A549 (cell line): Measurements from ENCODE around the gene CCDC183. TPM values are rescaled to one million over a fixed set of nuclear protein-coding genes. Genes with fewer than 3 reads are reported as not detected.

Source experiments
- ATAC-seq, 2 experiments: fragments of 200-7000 bp in 1 of 2; fragments of >200 bp in 1 of 2; cut with Nextera tagmentation in 1 of 2; cut with Tn5 transposase in 1 of 2; 3 replicates each; pipeline versions ENCODE4 v1.8.0 to v1.9.1; 2018 to 2020; ENCODE audit warnings: mild to moderate bottlenecking in 1 of 2, moderate library complexity in 1 of 2
- CTCF ChIA-PET: fragments of 300-600 bp; sonication (Branson Sonifier 250); formaldehyde crosslinking; extraction: SDS; loops from one replicate; lab custom pipeline; 2021; ENCODE audit warnings: antibody characterized with exemption, inconsistent platforms; lab: Yijun Ruan, JAX
- POLR2A ChIA-PET: fragments of 350-600 bp; formaldehyde crosslinking; extraction: SDS; loops from one replicate; lab custom pipeline; 2021; ENCODE audit warnings: antibody characterized with exemption, inconsistent platforms; lab: Yijun Ruan, JAX
- DNase-seq, 2 experiments: peaks; one replicate each; pipeline versions ENCODE4 v3.0.0 to v3.0.0-alpha.2; 2011 to 2016; ENCODE audit warnings: low read depth in 1 of 2, low spot score in 1 of 2
- FAIRE-seq: peaks from 2 replicates; lab custom pipeline; 2011; peaks lifted over from hg19 to GRCh38; lab: Jason Lieb, UNC
- H3K27ac ChIP-seq, 2 experiments: fragments of >200 bp; sonication (Bioruptor Twin); formaldehyde crosslinking; 3 replicates each; pipeline ENCODE4 v1.5.1; 2016 to 2017
- H3K4me1 ChIP-seq: fragments of >200 bp; sonication (Bioruptor Twin); formaldehyde crosslinking; 3 replicates; pipeline ENCODE4 v1.6.1; 2016
- H3K4me2 ChIP-seq: fragments of >200 bp; sonication (Bioruptor Twin); formaldehyde crosslinking; 3 replicates; pipeline ENCODE4 v1.6.1; 2016
- H3K4me3 ChIP-seq: fragments of >200 bp; sonication (Bioruptor Twin); formaldehyde crosslinking; 3 replicates; pipeline ENCODE4 v1.5.1; 2016
- H3K9me3 ChIP-seq: fragments of >200 bp; sonication (Bioruptor Twin); formaldehyde crosslinking; 3 replicates; pipeline ENCODE4 v1.6.1; 2016
- BCL3 ChIP-seq: fragments of >200 bp; sonication (Bioruptor Twin); formaldehyde crosslinking; IDR thresholded peaks from 3 replicates; pipeline ENCODE4 v1.6.1; 2016
- ELK1 ChIP-seq: fragments of 150-350 bp; IDR thresholded peaks from 2 replicates; pipeline ENCODE4 v1.6.1; 2014; ENCODE audit warnings: low read depth, mild to moderate bottlenecking, low read length
- ESRRA ChIP-seq: fragments of 150-350 bp; IDR thresholded peaks from 2 replicates; pipeline ENCODE4 v1.6.1; 2014; ENCODE audit warnings: mild to moderate bottlenecking, low read length, borderline replicate concordance
- JUN ChIP-seq, 2 experiments: fragments of >200 bp; sonication (Bioruptor Twin); formaldehyde crosslinking; IDR thresholded peaks; 2 replicates in 1 of 2; 3 replicates in 1 of 2; pipeline ENCODE4 v1.6.1; 2016 to 2017
- NFE2L2 ChIP-seq: fragments of 150-350 bp; conservative IDR thresholded peaks from 2 replicates; pipeline ENCODE4 v1.6.1; 2014; ENCODE audit warnings: low read length
- PBX3 ChIP-seq: IDR thresholded peaks from 2 replicates; pipeline ENCODE4 v1.6.1; 2012
- POLR2A ChIP-seq: IDR thresholded peaks from 2 replicates; pipeline ENCODE4 v1.6.1; 2012; ENCODE audit warnings: mild to moderate bottlenecking, low read length
- POLR2AphosphoS2 ChIP-seq: conservative IDR thresholded peaks from 2 replicates; pipeline ENCODE4 v1.6.1; 2012; ENCODE audit warnings: low read length, improper control_type of control experiment, inconsistent platforms
- RARB ChIP-seq: fragments of 250-450 bp; sonication (Bioruptor Pico); IDR thresholded peaks from 2 replicates; pipeline ENCODE4 v1.8.0; 2021; ENCODE audit warnings: mild to moderate bottlenecking, moderate library complexity
- TFCP2L1 ChIP-seq: fragments of 250-450 bp; sonication (Bioruptor Pico); IDR thresholded peaks from 2 replicates; pipeline ENCODE4 v1.5.0; 2021; ENCODE audit warnings: mild to moderate bottlenecking
- ZFP36 ChIP-seq: fragments of 450-650 bp; IDR thresholded peaks from 2 replicates; pipeline ENCODE4 v1.6.1; 2014; ENCODE audit warnings: borderline replicate concordance; ENCODE audit not compliant: partially characterized antibody
- WGBS: methylation state at CpG from one replicate; pipeline ENCODE4 v1.1.6; 2017; ENCODE audit errors: missing lambda C conversion rate; 5-methylcytosine and 5-hydroxymethylcytosine counted together
- polyA plus RNA-seq, 4 experiments: library from polyadenylated mRNA; depleted of rRNA in 3 of 4; stranded (reverse); fragments of >200 nt; fragmentation: RNase III in 1 of 4; extraction: RNeasy Plus Mini Kit Qiagen cat#74134 plus additional on column Dnase treatment in 1 of 4; gene quantifications; 2 replicates in 3 of 4; 3 replicates in 1 of 4; pipeline ENCODE4 v1.2.3, GENCODE V29; 2011 to 2017
- TF ChIP-seq, protein P1 (sequence below): fragments of >200 bp; sonication (Bioruptor Twin); formaldehyde crosslinking; IDR thresholded peaks from 2 replicates; pipeline ENCODE4 v1.6.1; 2016
- TF ChIP-seq, protein P2 (sequence below): IDR thresholded peaks from 2 replicates; pipeline ENCODE4 v1.6.1; 2012; ENCODE audit warnings: low read depth, borderline replicate concordance
- TF ChIP-seq, protein P3 (sequence below): fragments of >200 bp; sonication (Bioruptor Twin); formaldehyde crosslinking; IDR thresholded peaks from 3 replicates; pipeline ENCODE4 v1.5.1; 2016

The CCDC183 gene
- polyA plus RNA-seq, 2 of the 4 experiments (the other 2 are of a cell fraction): 0.90 to 1.4 TPM

GRCh38 chr9:136806631-136807201, 10.6 kb downstream of the CCDC183 start:
- CTCF ChIA-PET: interaction anchor here (0.6 to 9.9 kb wide), 13 partner anchors 12 to 430 kb away, joined by 3 to 110 read pairs (median 4); partner anchors contain the start of genes AJM1, RNF224 and TMEM141
- no peak for TF ChIP-seq PBX3
- TF ChIP-seq, protein P1, sequence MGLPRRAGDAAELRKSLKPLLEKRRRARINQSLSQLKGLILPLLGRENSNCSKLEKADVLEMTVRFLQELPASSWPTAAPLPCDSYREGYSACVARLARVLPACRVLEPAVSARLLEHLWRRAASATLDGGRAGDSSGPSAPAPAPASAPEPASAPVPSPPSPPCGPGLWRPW: no peak
- no peak for TF ChIP-seq TFCP2L1 (CRISPR knock-in tag)
- TF ChIP-seq ESRRA: no peak
- no peak for TF ChIP-seq ELK1
- peaks cover 24% of the 10 kb centered on the region for H3K4me1 ChIP-seq
- peak overlapping the region; percentile 95 to 98 for H3K27ac ChIP-seq
- FAIRE-seq: no peak
- POLR2A ChIA-PET: interaction anchor here (0.9 to 1.8 kb wide), 6 partner anchors 10 to 80 kb away, joined by 3 to 13 read pairs (median 4); no protein-coding TSS in a partner anchor
- DNase-seq: no peak
- WGBS: 89% methylated on average over 25 of the region's 25 CpGs
- peak overlapping the region; percentile 88 for H3K4me3 ChIP-seq
- peak overlapping the region; percentile 85 for H3K4me2 ChIP-seq
- no peaks in the 10 kb centered on the region for H3K9me3 ChIP-seq
- peak in 1 of 2 experiments; percentile 17; a peak in 3 of 6 replicates for ATAC-seq

DNA sequence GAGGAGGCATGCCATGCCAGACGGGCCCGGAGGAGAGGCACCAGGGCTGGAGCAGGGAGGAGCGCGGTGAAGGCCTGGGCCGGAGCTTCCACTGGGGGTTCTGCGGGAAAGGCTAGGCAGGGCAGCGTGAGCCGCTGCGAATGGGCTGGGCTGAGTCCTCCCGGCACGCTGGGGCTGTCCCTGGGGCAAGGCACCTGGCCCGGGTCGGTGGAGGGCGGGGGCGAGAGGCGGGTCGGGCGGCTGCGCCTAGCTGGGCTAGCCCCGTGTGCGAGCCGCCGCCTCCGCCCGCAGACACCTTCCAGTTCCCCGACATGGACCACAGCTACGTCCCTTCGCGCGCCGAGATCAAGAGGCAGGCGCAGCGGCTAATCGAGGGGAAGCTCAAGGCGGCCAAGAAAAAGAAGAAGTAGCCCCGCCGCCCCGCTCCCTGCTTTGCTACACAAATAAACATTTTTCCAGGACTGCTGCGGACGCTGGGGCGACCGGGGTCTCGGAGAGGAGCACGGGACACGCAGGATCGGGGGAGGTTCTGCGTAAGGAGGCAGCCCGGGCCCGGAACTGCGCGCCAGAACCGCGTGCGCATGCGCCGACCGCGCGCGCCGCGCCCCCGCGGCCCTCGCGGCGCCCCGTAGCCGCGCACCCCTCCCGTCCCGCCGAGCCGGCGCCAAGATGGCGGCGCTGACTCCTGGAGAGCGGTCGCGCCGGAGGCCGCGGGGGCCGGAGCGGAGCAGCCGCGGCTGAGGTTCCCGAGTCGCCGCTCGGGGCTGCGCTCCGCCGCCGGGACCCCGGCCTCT, 11.3 kb downstream of the CCDC183 start, which contains the start of gene RABL6:
RABL6 (plus strand) TSS at position 668 of the 794 bp plus-strand sequence. CDS start 249 bp downstream, outside the sequence.
- CTCF ChIA-PET: interaction anchor here (0.6 to 9.9 kb wide), 15 partner anchors 9 to 429 kb away, joined by 3 to 110 read pairs (median 4); partner anchors contain the start of genes AJM1, NPDC1, RNF224 and TMEM141
- FAIRE-seq: no peak

More for the DNA sequence above, 11.3 kb downstream of the CCDC183 start, which contains the start of gene RABL6:
- WGBS: 3% methylated on average over 56 of the region's 96 CpGs
- Histone ChIP-seq H3K9me3 (no peaks in the 10 kb centered on the region), H3K4me1 (peaks cover 24% of the 10 kb centered on the region), H3K4me3 (peak within 1 kb of the TSS; percentile 88), H3K4me2 (peak within 1 kb of the TSS; percentile 98), H3K27ac (peak within 1 kb of the TSS; percentile 95 to 98)
- POLR2A ChIA-PET: interaction anchor here (0.6 to 1.8 kb wide), 9 partner anchors 9 to 81 kb away, joined by 3 to 13 read pairs (median 3); partner anchors contain the start of gene TRAF2
- TF ChIP-seq NFE2L2: no peak
- no peak for TF ChIP-seq RARB
- TF ChIP-seq, protein P2, sequence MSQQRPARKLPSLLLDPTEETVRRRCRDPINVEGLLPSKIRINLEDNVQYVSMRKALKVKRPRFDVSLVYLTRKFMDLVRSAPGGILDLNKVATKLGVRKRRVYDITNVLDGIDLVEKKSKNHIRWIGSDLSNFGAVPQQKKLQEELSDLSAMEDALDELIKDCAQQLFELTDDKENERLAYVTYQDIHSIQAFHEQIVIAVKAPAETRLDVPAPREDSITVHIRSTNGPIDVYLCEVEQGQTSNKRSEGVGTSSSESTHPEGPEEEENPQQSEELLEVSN: peak; percentile 84
- TF ChIP-seq POLR2A: peak; percentile 92
- peak; percentile 84 for TF ChIP-seq BCL3
- no peak for TF ChIP-seq POLR2AphosphoS2
- TF ChIP-seq JUN (IDR thresholded peaks at IDR 0.05): peak; percentile 82 to 91; a peak in 3 of 5 replicates
- TF ChIP-seq, protein P3, sequence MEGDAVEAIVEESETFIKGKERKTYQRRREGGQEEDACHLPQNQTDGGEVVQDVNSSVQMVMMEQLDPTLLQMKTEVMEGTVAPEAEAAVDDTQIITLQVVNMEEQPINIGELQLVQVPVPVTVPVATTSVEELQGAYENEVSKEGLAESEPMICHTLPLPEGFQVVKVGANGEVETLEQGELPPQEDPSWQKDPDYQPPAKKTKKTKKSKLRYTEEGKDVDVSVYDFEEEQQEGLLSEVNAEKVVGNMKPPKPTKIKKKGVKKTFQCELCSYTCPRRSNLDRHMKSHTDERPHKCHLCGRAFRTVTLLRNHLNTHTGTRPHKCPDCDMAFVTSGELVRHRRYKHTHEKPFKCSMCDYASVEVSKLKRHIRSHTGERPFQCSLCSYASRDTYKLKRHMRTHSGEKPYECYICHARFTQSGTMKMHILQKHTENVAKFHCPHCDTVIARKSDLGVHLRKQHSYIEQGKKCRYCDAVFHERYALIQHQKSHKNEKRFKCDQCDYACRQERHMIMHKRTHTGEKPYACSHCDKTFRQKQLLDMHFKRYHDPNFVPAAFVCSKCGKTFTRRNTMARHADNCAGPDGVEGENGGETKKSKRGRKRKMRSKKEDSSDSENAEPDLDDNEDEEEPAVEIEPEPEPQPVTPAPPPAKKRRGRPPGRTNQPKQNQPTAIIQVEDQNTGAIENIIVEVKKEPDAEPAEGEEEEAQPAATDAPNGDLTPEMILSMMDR: no peak
- TF ChIP-seq ZFP36: no peak
- DNase-seq (peak; percentile 69 to 91), ATAC-seq (peak; percentile 80 to 83)
